ENCODE data around the gene HAL. TPM values are rescaled to one million over a fixed set of nuclear protein-coding genes. Genes with fewer than 3 reads are reported as not detected.

The HAL gene
- total RNA-seq, 1 donor = 0.36 TPM

- no peak for TF ChIP-seq CTCF (IDR thresholded peaks at IDR 0.05; ENCODE audit: extremely low read depth, low read depth, low read length)
- peak; percentile 58 for DNase-seq (ENCODE audit: insufficient read length, low spot score, missing footprints)
- peaks cover 22% of the 10 kb centered on the region for H3K79me2 ChIP-seq (ENCODE audit: insufficient read depth, low read length)
- H3K36me3 ChIP-seq (ENCODE audit: insufficient read depth, low read length) = no peaks in the 10 kb centered on the region
- H2AFZ ChIP-seq (ENCODE audit: low read length) = no peak overlapping the region
- no peak overlapping the region for H3K4me2 ChIP-seq (ENCODE audit: insufficient read depth, low read length)
- H3K27ac ChIP-seq (ENCODE audit: low read depth, low read length) = no peak overlapping the region
- H3K4me1 ChIP-seq (ENCODE audit: insufficient read depth, low read length) = peaks cover 8% of the 10 kb centered on the region
- H3K4me3 ChIP-seq (ENCODE audit: insufficient read depth, low read length) = no peak overlapping the region
- no peaks in the 10 kb centered on the region for H3K9me3 ChIP-seq (ENCODE audit: low read depth, low read length)
- peaks cover 3% of the 10 kb centered on the region for H4K20me1 ChIP-seq (ENCODE audit: insufficient read depth, low read length)
- no peaks in the 10 kb centered on the region for H3K27me3 ChIP-seq (ENCODE audit: insufficient read depth, low read length)
Measured at GRCh38 chr12:96036765-96037455, 40.8 kb upstream of the HAL start.

- H3K4me3 ChIP-seq (ENCODE audit: insufficient read depth, low read length) = peak within 1 kb of the TSS; percentile 99
- peak within 1 kb of the TSS; percentile 100 for H2AFZ ChIP-seq (ENCODE audit: low read length)
- peaks cover 3% of the 10 kb centered on the region for H4K20me1 ChIP-seq (ENCODE audit: insufficient read depth, low read length)
- H3K9me3 ChIP-seq (ENCODE audit: low read depth, low read length) = no peaks in the 10 kb centered on the region
- no peaks in the 10 kb centered on the region for H3K36me3 ChIP-seq (ENCODE audit: insufficient read depth, low read length)
- peak; percentile 95 for DNase-seq (ENCODE audit: insufficient read length, low spot score, missing footprints)
- H3K4me1 ChIP-seq (ENCODE audit: insufficient read depth, low read length) = peaks cover 8% of the 10 kb centered on the region
- TF ChIP-seq CTCF (IDR thresholded peaks at IDR 0.05; ENCODE audit: extremely low read depth, low read depth, low read length) = no peak
- H3K27me3 ChIP-seq (ENCODE audit: insufficient read depth, low read length) = no peaks in the 10 kb centered on the region
- peak within 1 kb of the TSS; percentile 75 for H3K27ac ChIP-seq (ENCODE audit: low read depth, low read length)
- H3K4me2 ChIP-seq (ENCODE audit: insufficient read depth, low read length) = peak within 1 kb of the TSS; percentile 90
- H3K79me2 ChIP-seq (ENCODE audit: insufficient read depth, low read length) = peaks cover 28% of the 10 kb centered on the region
Measured at GRCh38 chr12:96035283-96036236, 39.4 kb upstream of the HAL start, which contains the start of gene LTA4H. TSS of gene LTA4H (minus strand) at chr12:96035587. CDS start at chr12:96035519, 68 bp downstream.

GRCh38 chr12:96034621-96035282 lies 38.6 kb upstream of the HAL start:
- Histone ChIP-seq H3K27ac (ENCODE audit: low read depth, low read length) (peak overlapping the region; percentile 75), H3K9me3 (ENCODE audit: low read depth, low read length) (no peaks in the 10 kb centered on the region), H3K4me3 (ENCODE audit: insufficient read depth, low read length) (peak overlapping the region; percentile 99), H3K79me2 (ENCODE audit: insufficient read depth, low read length) (peaks cover 35% of the 10 kb centered on the region), H3K36me3 (ENCODE audit: insufficient read depth, low read length) (no peaks in the 10 kb centered on the region), H3K4me1 (ENCODE audit: insufficient read depth, low read length) (peaks cover 8% of the 10 kb centered on the region), H4K20me1 (ENCODE audit: insufficient read depth, low read length) (peaks cover 3% of the 10 kb centered on the region), H3K27me3 (ENCODE audit: insufficient read depth, low read length) (no peaks in the 10 kb centered on the region), H3K4me2 (ENCODE audit: insufficient read depth, low read length) (peak overlapping the region; percentile 90), H2AFZ (ENCODE audit: low read length) (peak overlapping the region; percentile 100)
- no peak for TF ChIP-seq CTCF (IDR thresholded peaks at IDR 0.05; ENCODE audit: extremely low read depth, low read depth, low read length)
- peak; percentile 60 for DNase-seq (ENCODE audit: insufficient read length, low spot score, missing footprints)
